ENCODE measurements around the gene BEST4. TPM values are rescaled to one million over a fixed set of nuclear protein-coding genes. Genes with fewer than 3 reads are reported as not detected.
"Not testable (repeated sequence)": the region's sequence is repeated elsewhere in the genome, so short reads cannot be mapped to it uniquely, and the experiment has no call there.

Gene BEST4
- total RNA-seq, 4 donors from 2014 or later, result 0.21 to 0.98 TPM; not detected in 2

- Histone ChIP-seq H3K4me1 (peaks cover 0 to 59% (median 16%) of the 10 kb centered on the region in 4 donors), H3K27ac (peak overlapping the region; percentile 71 to 96 (median 96)), H3K9me3 (no peaks in the 10 kb centered on the region), H3K27me3 (no peaks in the 10 kb centered on the region), H3K36me3 (peaks cover 0 to 16% (median 0%) of the 10 kb centered on the region in 3 donors), H3K4me3 (peak overlapping the region; percentile 13 to 66 (median 42))
- TF ChIP-seq CTCF (IDR thresholded peaks at IDR 0.05), result no peak
- TF ChIP-seq EP300 (IDR thresholded peaks at IDR 0.05), result no peak
- TF ChIP-seq POLR2A (IDR thresholded peaks at IDR 0.05), result no peak
- WGBS, 2 donors, result 13 to 16% methylated on average over 13 of the region's 13 CpGs
- DNase-seq (ENCODE audit: low spot score in 2 of 2), result peak in 1 of 2 donors; percentile 12
Observed at GRCh38 chr1:44819196-44819607, 31.2 kb upstream of the BEST4 start.

- peaks cover 0 to 12% (median 0%) of the 10 kb centered on the region in 3 donors for H3K36me3 ChIP-seq
- no peaks in the 10 kb centered on the region for H3K9me3 ChIP-seq
- H3K27me3 ChIP-seq, result no peaks in the 10 kb centered on the region
- peaks cover 0 to 63% (median 26%) of the 10 kb centered on the region in 4 donors for H3K4me1 ChIP-seq
- 93 to 95% methylated on average over 11 of the region's 11 CpGs for WGBS, 2 donors
- peak overlapping the region in 2 of 4 donors; percentile 40 to 96 for H3K27ac ChIP-seq
- H3K4me3 ChIP-seq, result no peak overlapping the region
- DNase-seq (ENCODE audit: low spot score in 2 of 2), result peak in 1 of 2 donors; percentile 7
- no peak for TF ChIP-seq EP300 (IDR thresholded peaks at IDR 0.05)
- no peak for TF ChIP-seq POLR2A (IDR thresholded peaks at IDR 0.05)
- no peak for TF ChIP-seq CTCF (IDR thresholded peaks at IDR 0.05)
Observed at GRCh38 chr1:44817771-44818495, 30.0 kb upstream of the BEST4 start.

- TF ChIP-seq POLR2A (IDR thresholded peaks at IDR 0.05) (no peak), CTCF (IDR thresholded peaks at IDR 0.05) (no peak), EP300 (IDR thresholded peaks at IDR 0.05) (no peak)
- 78 to 90% methylated on average over 2 of the region's 2 CpGs for WGBS, 2 donors
- Histone ChIP-seq H3K27me3 (no peaks in the 10 kb centered on the region), H3K36me3 (peaks cover 0 to 5% (median 0%) of the 10 kb centered on the region in 3 donors), H3K4me3 (no peak overlapping the region), H3K27ac (no peak overlapping the region), H3K9me3 (no peaks in the 10 kb centered on the region), H3K4me1 (peaks cover 0 to 63% (median 28%) of the 10 kb centered on the region in 4 donors)
- DNase-seq (ENCODE audit: low spot score in 2 of 2), result no peak
Observed at GRCh38 chr1:44817307-44817706, 29.3 kb upstream of the BEST4 start.

GRCh38 chr1:44815926-44816325 is 28.0 kb upstream of the BEST4 start:
- DNase-seq (ENCODE audit: low spot score in 2 of 2), result peak in 1 of 2 donors; percentile 9
- 88 to 95% methylated on average over 9 of the region's 9 CpGs for WGBS, 2 donors
- H3K27me3 ChIP-seq, H3K36me3 ChIP-seq, H3K27ac ChIP-seq, H3K9me3 ChIP-seq, H3K4me3 ChIP-seq: not testable (repeated sequence)
- peaks cover 0 to 69% (median 38%) of the 10 kb centered on the region in 4 donors for H3K4me1 ChIP-seq

GRCh38 chr1:44812822-44813543 is 25.0 kb upstream of the BEST4 start:
- Histone ChIP-seq H3K27ac (peak overlapping the region; percentile 70 to 100 (median 97)), H3K4me3 (peak overlapping the region; percentile 31 to 61 (median 48)), H3K27me3 (no peaks in the 10 kb centered on the region), H3K36me3 (no peaks in the 10 kb centered on the region), H3K4me1 (peaks cover 0 to 69% (median 55%) of the 10 kb centered on the region in 4 donors), H3K9me3 (no peaks in the 10 kb centered on the region)
- WGBS, 2 donors, result 43 to 58% methylated on average over 32 to 40 of the region's 48 CpGs
- DNase-seq (ENCODE audit: low spot score in 2 of 2), result no peak
- TF ChIP-seq POLR2A (IDR thresholded peaks at IDR 0.05) (no peak), CTCF (IDR thresholded peaks at IDR 0.05) (no peak), EP300 (IDR thresholded peaks at IDR 0.05) (no peak)
